SK-N-SH (cell line): ENCODE results near the gene TBX2.

Experiments
- CTCF ChIP-seq: fragments of 200-600 bp; sonication (generic); IDR thresholded peaks from 2 replicates; pipeline ENCODE4 v1.6.1; 2017; ENCODE audit warnings: antibody characterized with exemption, mild to moderate bottlenecking, moderate library complexity
- FOXM1 ChIP-seq: IDR thresholded peaks from 2 replicates; pipeline ENCODE4 v1.4.0; 2012; ENCODE audit warnings: low read depth, mild to moderate bottlenecking
- MXI1 ChIP-seq: IDR thresholded peaks from 2 replicates; pipeline ENCODE4 v1.6.1; 2012; ENCODE audit warnings: mild to moderate bottlenecking, low read depth, low read length, improper control_type of control experiment
- RFX5 ChIP-seq: IDR thresholded peaks from 2 replicates; pipeline ENCODE4 v1.6.1; 2012; ENCODE audit warnings: mild to moderate bottlenecking, improper control_type of control experiment, low read length
- SMC3 ChIP-seq: IDR thresholded peaks from 2 replicates; pipeline ENCODE4 v1.6.1; 2012; ENCODE audit warnings: low read depth, low read length, improper control_type of control experiment
- YY1 ChIP-seq: IDR thresholded peaks from 2 replicates; pipeline ENCODE4 v1.4.0; 2012; ENCODE audit warnings: low read depth, mild to moderate bottlenecking

GRCh38 chr17:61447358-61447757 is 47.7 kb downstream of the TBX2 start:
- no peak for TF ChIP-seq RFX5
- TF ChIP-seq SMC3, result no peak
- TF ChIP-seq MXI1, result no peak
- TF ChIP-seq CTCF, result no peak
- TF ChIP-seq FOXM1, result no peak
- no peak for TF ChIP-seq YY1
